CD4-positive, alpha-beta T cell treated with Interleukin-4 for 1 hour (primary cell): ENCODE data around the gene ZNF646.
A peak's percentile ranks its signal among the peaks of the same experiment; 100 is the strongest.

Experiments
- DNase-seq, 2 donors: peaks; one replicate each; pipeline ENCODE4 v3.0.0-alpha.2; 2020 to 2022

The ZNF646 gene

GRCh38 chr16:31110106-31111034 is 36.1 kb downstream of the ZNF646 start:
- no peak for DNase-seq

GRCh38 chr16:31111881-31112466 is 37.8 kb downstream of the ZNF646 start:
- DNase-seq = no peak

- DNase-seq = no peak
Observed at GRCh38 chr16:31112711-31113110, 38.5 kb downstream of the ZNF646 start.

GRCh38 chr16:31113121-31114120 is 39.2 kb downstream of the ZNF646 start:
- peak in 1 of 2 donors; percentile 54 for DNase-seq

- no peak for DNase-seq
Observed at GRCh38 chr16:31114468-31114867, 40.2 kb downstream of the ZNF646 start.

- peak; percentile 98 for DNase-seq
Observed at GRCh38 chr16:31117384-31118222, 43.4 kb downstream of the ZNF646 start, which contains the start of gene KAT8. Gene KAT8 (plus strand): TSS chr16:31117664. CDS start chr16:31117682, 18 bp downstream.

- DNase-seq = peak in 1 of 2 donors; percentile 50
Observed at GRCh38 chr16:31118223-31119155, 44.3 kb downstream of the ZNF646 start.

GRCh38 chr16:31120129-31120528 is 45.9 kb downstream of the ZNF646 start:
- DNase-seq = no peak

GRCh38 chr16:31125844-31126243 is 51.6 kb downstream of the ZNF646 start:
- DNase-seq = no peak

GRCh38 chr16:31127182-31127581 is 53.0 kb downstream of the ZNF646 start:
- no peak for DNase-seq

- peak in 1 of 2 donors; percentile 81 for DNase-seq
Observed at GRCh38 chr16:31128711-31129567, 54.7 kb downstream of the ZNF646 start.

- DNase-seq = no peak
Observed at GRCh38 chr16:31129568-31130335, 55.5 kb downstream of the ZNF646 start.

- peak in 1 of 2 donors; percentile 32 for DNase-seq
Observed at GRCh38 chr16:31130336-31130891, 56.2 kb downstream of the ZNF646 start.

GRCh38 chr16:31130899-31131298 is 56.7 kb downstream of the ZNF646 start:
- DNase-seq = no peak

GRCh38 chr16:31131416-31131815 is 57.2 kb downstream of the ZNF646 start:
- no peak for DNase-seq

- DNase-seq = no peak
Observed at GRCh38 chr16:31131841-31132271, 57.6 kb downstream of the ZNF646 start.

- DNase-seq = no peak
Observed at GRCh38 chr16:31132303-31132979, 58.2 kb downstream of the ZNF646 start.

GRCh38 chr16:31133046-31133501 is 58.9 kb downstream of the ZNF646 start:
- DNase-seq = no peak
